H9 (cell line): ENCODE results near the gene PLEKHG5. TPM values are rescaled to one million over a fixed set of nuclear protein-coding genes. Genes with fewer than 3 reads are reported as not detected.

Experiments used
- DNase-seq: peaks from one replicate; pipeline ENCODE4 v3.0.0-alpha.2; 2017
- H2AFZ ChIP-seq: one replicate; pipeline ENCODE4 v1.6.1; 2013; ENCODE audit warnings: mild to moderate bottlenecking, low read length, control low read depth, moderate library complexity
- H2AK5ac ChIP-seq: 2 replicates; pipeline ENCODE4 v1.6.1; 2013; ENCODE audit warnings: low read length, control low read depth, mixed read lengths; ENCODE audit not compliant: insufficient read length
- H2BK120ac ChIP-seq: one replicate; pipeline ENCODE4 v1.6.1; 2013; ENCODE audit warnings: low read depth, mild to moderate bottlenecking, low read length, control low read depth, inconsistent platforms; ENCODE audit not compliant: poor library complexity, severe bottlenecking
- H2BK12ac ChIP-seq: 2 replicates; pipeline ENCODE4 v1.6.1; 2013; ENCODE audit warnings: low read length, control low read depth, mixed read lengths, low read depth; ENCODE audit not compliant: insufficient read length
- H2BK15ac ChIP-seq: 2 replicates; pipeline ENCODE4 v1.6.1; 2013; ENCODE audit warnings: low read depth, low read length, control low read depth
- H2BK20ac ChIP-seq: one replicate; pipeline ENCODE4 v1.6.1; 2013; ENCODE audit warnings: low read depth, mild to moderate bottlenecking, low read length, control low read depth, inconsistent platforms; ENCODE audit not compliant: poor library complexity, severe bottlenecking
- H2BK5ac ChIP-seq: 2 replicates; pipeline ENCODE4 v1.6.1; 2013; ENCODE audit warnings: low read length, control low read depth, mixed read lengths; ENCODE audit not compliant: insufficient read length
- H3K14ac ChIP-seq: 2 replicates; pipeline ENCODE4 v1.6.1; 2013; ENCODE audit warnings: low read length, control low read depth; ENCODE audit not compliant: insufficient read depth
- H3K18ac ChIP-seq: 2 replicates; pipeline ENCODE4 v1.6.1; 2013; ENCODE audit warnings: low read depth, mild to moderate bottlenecking, mixed read lengths, low read length, control low read depth; ENCODE audit not compliant: insufficient read length
- H3K23ac ChIP-seq: 2 replicates; pipeline ENCODE4 v1.6.1; 2013; ENCODE audit warnings: low read length, control low read depth, mixed read lengths, low read depth; ENCODE audit not compliant: insufficient read length
- H3K23me2 ChIP-seq: 2 replicates; pipeline ENCODE4 v1.6.1; 2013; ENCODE audit warnings: low read depth, mild to moderate bottlenecking, mixed read lengths, low read length, control low read depth; ENCODE audit not compliant: insufficient read length, poor library complexity, severe bottlenecking
- H3K27ac ChIP-seq: 2 replicates; pipeline ENCODE4 v1.5.1; 2013; ENCODE audit warnings: low read length, control low read depth, mixed read lengths, low read depth; ENCODE audit not compliant: insufficient read length
- H3K27me3 ChIP-seq: 2 replicates; pipeline ENCODE4 v1.6.1; 2013; ENCODE audit warnings: low read length, control low read depth, inconsistent platforms; ENCODE audit not compliant: insufficient read depth
- H3K4ac ChIP-seq: 2 replicates; pipeline ENCODE4 v1.6.1; 2013; ENCODE audit warnings: low read depth, mild to moderate bottlenecking, control low read depth, inconsistent platforms, low read length, moderate library complexity
- H3K4me1 ChIP-seq: 2 replicates; pipeline ENCODE4 v1.6.1; 2013; ENCODE audit warnings: low read length, control low read depth, inconsistent platforms; ENCODE audit not compliant: insufficient read depth
- H3K4me2 ChIP-seq: 2 replicates; pipeline ENCODE4 v1.6.1; 2013; ENCODE audit warnings: low read length, control low read depth, mixed read lengths; ENCODE audit not compliant: insufficient read length, insufficient read depth
- H3K56ac ChIP-seq: 2 replicates; pipeline ENCODE4 v1.6.1; 2013; ENCODE audit warnings: low read depth, mild to moderate bottlenecking, mixed read lengths, low read length, control low read depth; ENCODE audit not compliant: insufficient read length
- H3K79me1 ChIP-seq: 2 replicates; pipeline ENCODE4 v1.6.1; 2013; ENCODE audit warnings: low read depth, mild to moderate bottlenecking, moderate library complexity, low read length, control low read depth, inconsistent platforms; ENCODE audit not compliant: insufficient read depth, poor library complexity, severe bottlenecking
- H3K79me2 ChIP-seq: 2 replicates; pipeline ENCODE4 v1.6.1; 2013; ENCODE audit warnings: low read length, control low read depth, inconsistent platforms; ENCODE audit not compliant: insufficient read depth
- H3K9ac ChIP-seq: 2 replicates; pipeline ENCODE4 v1.6.1; 2013; ENCODE audit warnings: low read length, control low read depth, mixed read lengths; ENCODE audit not compliant: insufficient read length; ENCODE audit errors: extremely low read depth
- H3K9me3 ChIP-seq: one replicate; pipeline ENCODE4 v1.6.1; 2013; ENCODE audit warnings: low read depth, low read length, inconsistent platforms; ENCODE audit not compliant: control insufficient read depth
- H3T11ph ChIP-seq: one replicate; pipeline ENCODE4 v1.6.1; 2013; ENCODE audit warnings: mild to moderate bottlenecking, low read length, control low read depth, inconsistent platforms
- H4K20me1 ChIP-seq: one replicate; pipeline ENCODE4 v1.6.1; 2013; ENCODE audit not compliant: control insufficient read depth, insufficient read length, insufficient read depth
- H4K5ac ChIP-seq: 2 replicates; pipeline ENCODE4 v1.6.1; 2013; ENCODE audit warnings: low read depth, mild to moderate bottlenecking, mixed read lengths, low read length, control low read depth; ENCODE audit not compliant: insufficient read length
- H4K8ac ChIP-seq: replicated peaks from 2 replicates; pipeline ENCODE4 v1.6.1; 2013; ENCODE audit warnings: low read length, control low read depth, mixed read lengths, low read depth; ENCODE audit not compliant: insufficient read length
- H4K91ac ChIP-seq: 2 replicates; pipeline ENCODE4 v1.6.1; 2013; ENCODE audit warnings: low read depth, mild to moderate bottlenecking, moderate library complexity, mixed read lengths, low read length, control low read depth; ENCODE audit not compliant: insufficient read length
- H3K27ac Mint-ChIP-seq, 3 experiments: 2 replicates in 2 of 3; 3 replicates in 1 of 3; pipeline ENCODE4 v1.8.0; 2020 to 2021; ENCODE audit warnings: mixed read lengths in 3 of 3, mild to moderate bottlenecking in 1 of 3, moderate library complexity in 1 of 3
- H3K27me3 Mint-ChIP-seq: 2 replicates; pipeline ENCODE4 v1.8.0; 2021; ENCODE audit warnings: low read depth, mild to moderate bottlenecking, moderate library complexity, mixed read lengths
- H3K36me3 Mint-ChIP-seq, 3 experiments: 2 replicates in 2 of 3; 3 replicates in 1 of 3; pipeline ENCODE4 v1.8.0; 2020 to 2021; ENCODE audit warnings: low read depth in 3 of 3, mixed read lengths in 3 of 3; ENCODE audit not compliant: insufficient read depth in 1 of 3
- H3K4me1 Mint-ChIP-seq, 2 experiments: 2 replicates each; pipeline ENCODE4 v1.8.0; 2020; ENCODE audit warnings: mixed read lengths in 2 of 2
- H3K4me3 Mint-ChIP-seq, 2 experiments: 2 replicates in 1 of 2; 3 replicates in 1 of 2; pipeline ENCODE4 v1.8.0; 2020 to 2021; ENCODE audit warnings: mild to moderate bottlenecking in 2 of 2, mixed read lengths in 2 of 2, moderate library complexity in 1 of 2
- H3K9me3 Mint-ChIP-seq, 2 experiments: 2 replicates in 1 of 2; 3 replicates in 1 of 2; pipeline ENCODE4 v1.8.0; 2020; ENCODE audit warnings: mild to moderate bottlenecking in 2 of 2, mixed read lengths in 2 of 2, moderate library complexity in 1 of 2
- CTCF ChIP-seq: fragments of 200-600 bp; sonication (generic); conservative IDR thresholded peaks from 3 replicates; pipeline ENCODE4 v1.8.0; 2021; ENCODE audit warnings: antibody characterized with exemption, mild to moderate bottlenecking
- WGBS: extraction: QIAGEN DNeasy Blood & Tissue Kit; methylation state at CpG from one replicate; pipeline ENCODE4 v1.1.7; 2013; ENCODE audit warnings: missing lambda C conversion rate, low lambda C conversion rate, mixed read lengths; ENCODE audit not compliant: insufficient read length; ENCODE audit errors: extremely low coverage; 5-methylcytosine and 5-hydroxymethylcytosine counted together
- total RNA-seq: library from RNA; stranded (reverse); gene quantifications from 2 replicates; pipeline ENCODE4 v1.2.1, GENCODE V29; 2021

Gene PLEKHG5
- total RNA-seq, 1 experiment from 2014 or later, result 22.3 TPM

GRCh38 chr1:6515771-6516170 is 24.3 kb upstream of the PLEKHG5 start:
- no peak overlapping the region for H4K8ac ChIP-seq
- H3K4me2 ChIP-seq, result no peak overlapping the region
- H2BK12ac ChIP-seq, result no peak overlapping the region
- no peaks in the 10 kb centered on the region for H4K20me1 ChIP-seq
- Mint-ChIP-seq H3K27me3 (no peaks in the 10 kb centered on the region), H3K9me3 (no peaks in the 10 kb centered on the region), H3K4me1 (peaks cover 16 to 19% of the 10 kb centered on the region in 2 experiments), H3K36me3 (no peaks in the 10 kb centered on the region), H3K27ac (no peak overlapping the region), H3K4me3 (no peak overlapping the region)
- H3K9ac ChIP-seq, result no peak overlapping the region
- H3T11ph ChIP-seq, result no peak overlapping the region
- no peak overlapping the region for H2BK20ac ChIP-seq
- H3K56ac ChIP-seq, result no peak overlapping the region
- no peaks in the 10 kb centered on the region for H3K9me3 ChIP-seq
- H4K91ac ChIP-seq, result no peak overlapping the region
- no peak overlapping the region for H3K23ac ChIP-seq
- no peak overlapping the region for H2AK5ac ChIP-seq
- H2AFZ ChIP-seq, result no peak overlapping the region
- WGBS, result no CpG with 5 or more reads among the region's 4 CpGs
- H3K4me1 ChIP-seq, result no peaks in the 10 kb centered on the region
- no peak overlapping the region for H4K5ac ChIP-seq
- H3K4ac ChIP-seq, result no peak overlapping the region
- H3K79me1 ChIP-seq, result no peaks in the 10 kb centered on the region
- H3K23me2 ChIP-seq, result no peaks in the 10 kb centered on the region
- no peak for DNase-seq
- no peak overlapping the region for H2BK15ac ChIP-seq
- H3K14ac ChIP-seq, result no peak overlapping the region
- H3K27me3 ChIP-seq, result no peaks in the 10 kb centered on the region
- H3K18ac ChIP-seq, result no peak overlapping the region
- no peak overlapping the region for H2BK120ac ChIP-seq
- no peak overlapping the region for H3K27ac ChIP-seq
- no peak for TF ChIP-seq CTCF
- no peaks in the 10 kb centered on the region for H3K79me2 ChIP-seq
- H2BK5ac ChIP-seq, result no peak overlapping the region
